Breast epithelium (tissue), 3 donors: ENCODE data around the gene SSTR3.

Experiments
- POLR2AphosphoS5 ChIP-seq, 3 donors: sonication (generic); formaldehyde crosslinking; IDR thresholded peaks; one replicate each; pipeline ENCODE4 v1.6.1; 2017; ENCODE audit warnings: antibody characterized with exemption in 3 of 3
- TF ChIP-seq, protein P1 (sequence below), 3 donors: fragments of 450-650 bp; IDR thresholded peaks; one replicate each; pipeline ENCODE4 v1.5.1; 2016 to 2017; ENCODE audit warnings: antibody characterized with exemption in 3 of 3, mild to moderate bottlenecking in 3 of 3, moderate library complexity in 3 of 3

DNA sequence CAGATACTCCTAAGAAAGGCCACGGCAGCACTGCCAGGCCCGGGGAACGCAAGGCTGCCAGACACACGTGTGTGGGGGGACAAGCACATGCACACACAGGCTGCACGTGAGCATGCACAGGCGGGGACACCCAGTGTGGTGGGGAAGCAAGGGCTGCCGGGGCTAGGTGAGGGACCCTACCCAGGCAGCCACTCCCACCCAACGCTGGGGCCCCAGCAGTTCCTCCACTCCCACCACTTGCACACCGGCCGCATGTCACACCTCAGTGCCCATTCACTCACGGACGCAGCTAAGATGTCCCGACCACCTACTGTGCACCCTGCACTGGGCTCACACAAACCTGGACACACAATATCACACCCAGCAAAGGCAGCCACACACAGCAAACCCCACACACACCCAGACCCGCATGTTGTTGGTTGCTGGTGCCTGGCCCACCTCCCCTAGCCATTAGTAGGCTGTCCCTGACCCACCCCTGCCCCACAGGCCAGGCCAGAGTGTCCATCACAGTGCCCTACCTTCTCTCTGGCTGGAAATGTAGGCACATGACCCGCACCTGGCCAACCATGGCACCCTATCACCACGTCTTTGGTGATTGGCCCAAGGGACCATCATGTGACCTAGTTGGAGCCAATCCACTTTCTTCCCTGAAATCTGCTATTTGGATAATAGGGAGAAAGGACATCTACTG, 8.8 kb downstream of the SSTR3 start:
- TF ChIP-seq POLR2AphosphoS5 (IDR thresholded peaks at IDR 0.05): no peak
- TF ChIP-seq, protein P1, sequence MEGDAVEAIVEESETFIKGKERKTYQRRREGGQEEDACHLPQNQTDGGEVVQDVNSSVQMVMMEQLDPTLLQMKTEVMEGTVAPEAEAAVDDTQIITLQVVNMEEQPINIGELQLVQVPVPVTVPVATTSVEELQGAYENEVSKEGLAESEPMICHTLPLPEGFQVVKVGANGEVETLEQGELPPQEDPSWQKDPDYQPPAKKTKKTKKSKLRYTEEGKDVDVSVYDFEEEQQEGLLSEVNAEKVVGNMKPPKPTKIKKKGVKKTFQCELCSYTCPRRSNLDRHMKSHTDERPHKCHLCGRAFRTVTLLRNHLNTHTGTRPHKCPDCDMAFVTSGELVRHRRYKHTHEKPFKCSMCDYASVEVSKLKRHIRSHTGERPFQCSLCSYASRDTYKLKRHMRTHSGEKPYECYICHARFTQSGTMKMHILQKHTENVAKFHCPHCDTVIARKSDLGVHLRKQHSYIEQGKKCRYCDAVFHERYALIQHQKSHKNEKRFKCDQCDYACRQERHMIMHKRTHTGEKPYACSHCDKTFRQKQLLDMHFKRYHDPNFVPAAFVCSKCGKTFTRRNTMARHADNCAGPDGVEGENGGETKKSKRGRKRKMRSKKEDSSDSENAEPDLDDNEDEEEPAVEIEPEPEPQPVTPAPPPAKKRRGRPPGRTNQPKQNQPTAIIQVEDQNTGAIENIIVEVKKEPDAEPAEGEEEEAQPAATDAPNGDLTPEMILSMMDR (IDR thresholded peaks at IDR 0.05): no peak
